ENCODE results near the gene SIGLEC14.

The SIGLEC14 gene

DNA sequence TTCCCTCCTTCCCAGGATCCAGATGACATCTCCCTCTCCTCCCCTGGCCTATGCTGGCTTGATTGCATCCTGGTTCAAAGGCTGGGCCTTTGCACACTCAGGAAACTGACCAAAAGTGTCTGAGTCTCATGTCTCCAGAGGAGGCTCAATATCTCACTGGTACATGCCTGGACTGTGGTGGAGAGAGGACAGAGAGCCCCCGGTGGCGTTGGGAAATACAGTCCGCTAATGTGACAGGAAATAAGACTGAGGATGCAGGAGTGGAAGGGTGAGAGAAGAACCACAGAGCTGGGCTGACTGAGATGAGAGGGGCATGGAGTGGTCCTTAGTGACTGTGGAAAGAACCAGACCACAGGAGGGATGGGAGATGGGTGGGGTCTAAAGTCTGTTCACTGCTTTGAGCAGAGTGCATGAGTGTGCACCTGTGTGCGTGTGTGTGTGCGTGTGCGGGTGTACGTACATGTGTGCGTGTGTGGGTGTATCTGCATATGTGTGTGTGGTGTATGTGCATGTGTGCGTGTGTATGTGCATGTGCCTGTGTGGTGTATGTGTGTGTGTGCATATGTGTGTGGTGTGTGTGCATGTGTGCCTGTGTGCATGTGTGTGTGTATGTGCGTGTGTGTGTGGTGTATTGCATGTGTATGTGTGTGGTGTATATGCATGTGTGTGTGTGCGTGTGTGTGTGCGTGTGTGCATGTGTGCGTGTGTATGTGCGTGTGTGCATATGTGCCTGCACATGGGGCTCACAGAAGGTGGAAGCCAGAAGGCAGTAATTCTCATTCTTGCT is 18.3 kb downstream of the SIGLEC14 start:
- FAIRE-seq (peak; percentile 82), DNase-seq (ENCODE audit: insufficient read length, low spot score) (no peak)
- TF ChIP-seq POLR2A (IDR thresholded peaks at IDR 0.05; ENCODE audit: low read depth, low read length) (no peak), PAX5 (IDR thresholded peaks at IDR 0.05; ENCODE audit: insufficient read depth, low read length, severe bottlenecking) (no peak), SPI1 (IDR thresholded peaks at IDR 0.05; ENCODE audit: low read depth, low read length) (no peak), POLR2AphosphoS5 (IDR thresholded peaks at IDR 0.05; ENCODE audit: low read depth, low read length) (no peak), TAF1 (IDR thresholded peaks at IDR 0.05; ENCODE audit: low read depth, low read length) (no peak)

DNA sequence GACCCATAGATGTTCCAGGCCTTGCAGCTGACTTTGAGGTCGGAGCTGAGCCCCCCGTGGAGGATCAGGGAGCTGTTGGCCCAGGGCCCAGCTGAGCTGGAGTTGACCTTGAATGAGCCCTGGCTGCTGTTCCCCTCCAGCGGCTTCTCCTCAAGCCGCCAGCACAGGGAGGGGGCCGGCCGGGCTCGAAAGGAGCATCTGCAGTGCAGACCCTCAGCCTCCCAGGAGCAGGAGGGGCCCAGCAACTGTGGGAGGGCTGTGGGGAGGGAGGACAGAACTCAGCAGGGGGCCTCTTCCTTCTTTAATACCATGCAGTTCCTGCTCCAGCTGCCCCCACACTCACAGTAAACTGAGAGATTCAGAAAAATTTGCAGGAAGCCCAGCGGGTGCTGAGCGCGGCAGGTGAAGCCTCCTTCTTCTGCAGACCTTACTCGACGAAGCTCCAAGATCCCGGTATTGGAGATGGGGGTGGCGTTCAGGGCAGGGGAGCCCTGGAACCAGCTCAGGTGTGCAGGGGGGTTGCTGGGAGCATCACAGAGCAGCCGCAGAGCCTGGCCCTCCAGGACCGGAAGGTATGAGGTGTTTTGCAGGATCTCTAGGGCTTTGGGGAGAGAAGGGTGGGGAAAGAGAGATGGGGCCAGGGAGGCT is 19.0 kb downstream of the SIGLEC14 start:
- DNase-seq (ENCODE audit: insufficient read length, low spot score), result no peak
- FAIRE-seq, result no peak
- no peak for TF ChIP-seq SPI1 (IDR thresholded peaks at IDR 0.05; ENCODE audit: low read depth, low read length)
- TF ChIP-seq POU2F2 (IDR thresholded peaks at IDR 0.05; ENCODE audit: low read depth, low read length), result no peak
- TF ChIP-seq POLR2A (IDR thresholded peaks at IDR 0.05; ENCODE audit: low read depth, low read length), result no peak
- TF ChIP-seq TAF1 (IDR thresholded peaks at IDR 0.05; ENCODE audit: low read depth, low read length), result no peak
- no peak for TF ChIP-seq PAX5 (IDR thresholded peaks at IDR 0.05; ENCODE audit: insufficient read depth, low read length, severe bottlenecking)
- no peak for TF ChIP-seq POLR2AphosphoS5 (IDR thresholded peaks at IDR 0.05; ENCODE audit: low read depth, low read length)

DNA sequence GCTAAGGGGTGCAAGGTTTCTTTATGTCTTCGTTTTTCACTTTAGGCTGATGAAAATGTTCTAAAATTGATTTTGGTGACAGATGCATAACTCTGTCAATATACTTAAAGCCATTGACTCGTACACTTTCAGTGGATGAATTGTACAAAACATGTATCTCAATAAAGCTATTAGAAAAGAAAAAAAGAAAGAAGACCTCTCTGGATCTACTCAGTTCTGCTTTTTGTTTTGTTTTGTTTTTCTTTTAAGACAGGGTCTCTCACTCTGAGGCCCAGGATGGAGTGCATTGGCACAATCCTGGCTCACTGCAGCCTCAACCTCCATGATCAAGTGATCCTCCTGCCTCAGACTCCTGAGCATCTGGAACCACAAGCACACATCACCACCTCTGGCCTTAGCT is 19.9 kb downstream of the SIGLEC14 start:
- DNase-seq (ENCODE audit: insufficient read length, low spot score) (no peak), FAIRE-seq (no peak)
- no peak for TF ChIP-seq TAF1 (IDR thresholded peaks at IDR 0.05; ENCODE audit: low read depth, low read length)
- TF ChIP-seq SPI1 (IDR thresholded peaks at IDR 0.05; ENCODE audit: low read depth, low read length), result peak; percentile 63

DNA sequence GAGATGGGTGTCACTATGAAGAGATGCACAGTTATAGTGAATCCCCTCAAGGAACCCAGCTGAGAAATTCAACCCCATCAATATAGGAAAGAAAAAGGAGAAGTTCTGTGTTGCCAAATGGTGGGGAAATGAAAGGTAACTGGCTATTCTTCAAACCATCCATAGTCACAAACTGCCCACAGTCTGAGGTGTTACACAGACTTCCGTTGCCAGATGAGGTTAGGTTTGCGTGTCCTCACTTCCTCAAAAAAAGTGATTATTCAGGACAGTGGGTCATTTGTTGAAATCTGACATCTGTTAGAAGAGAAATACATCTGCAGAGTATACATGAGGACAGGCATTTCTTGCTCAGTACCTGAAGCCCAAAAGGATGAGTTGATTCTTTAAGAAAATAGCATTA is 25.4 kb downstream of the SIGLEC14 start:
- FAIRE-seq (peak; percentile 95), DNase-seq (ENCODE audit: insufficient read length, low spot score) (peak; percentile 57)
- TF ChIP-seq TAF1 (IDR thresholded peaks at IDR 0.05; ENCODE audit: low read depth, low read length) (no peak), SPI1 (IDR thresholded peaks at IDR 0.05; ENCODE audit: low read depth, low read length) (peak; percentile 98), POU2F2 (IDR thresholded peaks at IDR 0.05; ENCODE audit: low read depth, low read length) (peak; percentile 71), PAX5 (IDR thresholded peaks at IDR 0.05; ENCODE audit: insufficient read depth, low read length, severe bottlenecking) (no peak), POLR2AphosphoS5 (IDR thresholded peaks at IDR 0.05; ENCODE audit: low read depth, low read length) (no peak)

DNA sequence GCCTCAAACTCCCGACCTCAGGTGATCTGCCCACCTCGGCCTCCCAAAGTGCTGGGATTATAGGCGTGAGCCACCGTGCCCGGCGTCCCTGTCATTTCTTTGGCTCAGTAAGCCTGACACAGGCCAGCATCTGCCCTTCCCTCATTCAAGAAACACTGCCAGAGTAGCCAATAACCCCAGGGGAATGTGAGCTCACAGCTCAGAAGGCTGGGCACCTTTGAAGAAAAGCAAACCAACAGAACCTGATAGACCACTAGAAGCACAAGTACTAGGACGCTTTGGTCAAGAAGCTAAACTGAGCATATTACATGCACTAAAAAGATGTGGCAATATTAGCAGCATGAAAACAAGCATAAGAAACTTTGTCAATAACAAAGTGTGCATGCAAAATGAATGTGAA is 30.6 kb downstream of the SIGLEC14 start:
- no peak for TF ChIP-seq TAF1 (IDR thresholded peaks at IDR 0.05; ENCODE audit: low read depth, low read length)
- no peak for TF ChIP-seq POU2F2 (IDR thresholded peaks at IDR 0.05; ENCODE audit: low read depth, low read length)
- TF ChIP-seq SPI1 (IDR thresholded peaks at IDR 0.05; ENCODE audit: low read depth, low read length), result no peak
- TF ChIP-seq POLR2AphosphoS5 (IDR thresholded peaks at IDR 0.05; ENCODE audit: low read depth, low read length), result no peak
- TF ChIP-seq PAX5 (IDR thresholded peaks at IDR 0.05; ENCODE audit: insufficient read depth, low read length, severe bottlenecking), result no peak
- no peak for FAIRE-seq

DNA sequence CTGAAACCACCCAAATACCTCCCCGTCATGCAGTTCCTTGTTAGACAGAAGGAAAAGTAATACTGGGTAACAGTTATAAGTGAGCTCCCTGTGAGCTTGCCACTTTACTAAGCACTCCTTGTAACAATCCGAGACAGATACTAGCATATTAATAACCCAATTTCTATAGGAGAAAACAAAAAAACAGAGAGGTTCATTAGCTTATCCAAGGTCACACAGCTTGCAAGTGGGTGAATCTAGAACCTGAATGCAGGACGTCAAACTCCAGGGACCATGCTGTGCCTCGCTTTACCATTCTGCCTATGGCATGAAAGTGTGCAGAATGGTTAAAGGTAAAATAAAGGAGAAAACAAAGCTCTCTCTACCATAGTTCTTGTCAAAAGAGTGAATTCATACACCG is 31.8 kb downstream of the SIGLEC14 start:
- no peak for DNase-seq (ENCODE audit: insufficient read length, low spot score)
- no peak for TF ChIP-seq SPI1 (IDR thresholded peaks at IDR 0.05; ENCODE audit: low read depth, low read length)
- TF ChIP-seq POLR2AphosphoS5 (IDR thresholded peaks at IDR 0.05; ENCODE audit: low read depth, low read length), result no peak
- no peak for TF ChIP-seq POLR2A (IDR thresholded peaks at IDR 0.05; ENCODE audit: low read depth, low read length)
- TF ChIP-seq TAF1 (IDR thresholded peaks at IDR 0.05; ENCODE audit: low read depth, low read length), result no peak
- TF ChIP-seq PAX5 (IDR thresholded peaks at IDR 0.05; ENCODE audit: insufficient read depth, low read length, severe bottlenecking), result no peak
- TF ChIP-seq POU2F2 (IDR thresholded peaks at IDR 0.05; ENCODE audit: low read depth, low read length), result no peak
- no peak for FAIRE-seq

More for the DNA sequence above, 30.6 kb downstream of the SIGLEC14 start:
- no peak for DNase-seq (ENCODE audit: insufficient read length, low spot score)

DNA sequence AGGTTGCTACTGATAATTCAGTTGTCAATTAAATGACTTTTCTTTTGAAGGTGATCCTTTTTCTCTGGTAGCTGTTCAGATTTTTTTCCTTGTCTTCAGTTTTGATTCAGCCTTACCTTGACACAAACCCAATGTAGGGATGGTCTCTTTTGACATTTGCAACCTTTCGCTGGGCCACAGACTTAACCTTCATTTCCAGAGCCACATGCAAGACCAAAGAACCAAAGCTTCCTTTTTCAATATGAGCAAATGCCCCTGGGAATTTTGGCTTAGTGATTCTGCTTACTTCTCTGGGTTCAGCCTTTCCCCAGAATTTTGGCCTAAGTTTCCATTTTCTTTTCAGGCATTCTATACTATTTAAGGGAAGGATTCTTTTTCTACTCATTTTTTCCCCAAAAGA is 36.0 kb downstream of the SIGLEC14 start:
- DNase-seq (ENCODE audit: insufficient read length, low spot score), result no peak
- FAIRE-seq, result no peak
- TF ChIP-seq TAF1 (IDR thresholded peaks at IDR 0.05; ENCODE audit: low read depth, low read length) (no peak), POLR2AphosphoS5 (IDR thresholded peaks at IDR 0.05; ENCODE audit: low read depth, low read length) (no peak), POU2F2 (IDR thresholded peaks at IDR 0.05; ENCODE audit: low read depth, low read length) (no peak), POLR2A (IDR thresholded peaks at IDR 0.05; ENCODE audit: low read depth, low read length) (no peak), PAX5 (IDR thresholded peaks at IDR 0.05; ENCODE audit: insufficient read depth, low read length, severe bottlenecking) (no peak), SPI1 (IDR thresholded peaks at IDR 0.05; ENCODE audit: low read depth, low read length) (no peak)

DNA sequence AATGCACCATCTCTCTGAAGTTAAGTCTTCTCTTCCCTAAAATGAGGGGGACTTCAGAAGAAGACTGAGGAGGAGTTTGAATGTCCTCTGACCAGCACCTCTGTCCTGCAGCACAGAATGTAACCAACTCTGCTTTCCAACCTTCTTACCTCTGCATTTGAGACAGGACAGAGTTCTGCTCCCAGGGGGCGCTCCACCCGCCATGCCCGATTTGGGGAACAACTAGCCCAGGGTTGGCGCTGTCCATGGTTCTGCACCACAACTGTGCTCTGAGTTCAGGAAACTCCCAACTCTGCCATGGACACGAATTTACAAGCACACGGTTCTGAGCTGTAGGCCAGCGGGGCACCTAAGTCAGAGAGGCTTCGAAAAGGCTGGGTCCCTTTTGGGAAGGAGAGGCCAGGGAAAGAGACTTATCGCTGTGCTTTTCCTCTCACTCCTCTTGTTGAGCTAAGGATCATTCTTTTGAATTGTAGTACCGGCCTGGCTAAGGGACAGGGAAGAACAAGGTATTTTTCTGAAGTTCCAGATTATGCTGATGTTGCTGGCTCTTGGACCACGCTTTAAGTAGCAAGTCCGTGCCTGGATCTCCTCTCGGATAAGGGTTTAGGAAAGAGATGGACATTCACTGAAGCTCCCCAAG is 38.6 kb downstream of the SIGLEC14 start:
- peak; percentile 69 for FAIRE-seq
- TF ChIP-seq POU2F2 (IDR thresholded peaks at IDR 0.05; ENCODE audit: low read depth, low read length) (no peak), POLR2AphosphoS5 (IDR thresholded peaks at IDR 0.05; ENCODE audit: low read depth, low read length) (no peak), TAF1 (IDR thresholded peaks at IDR 0.05; ENCODE audit: low read depth, low read length) (no peak), SPI1 (IDR thresholded peaks at IDR 0.05; ENCODE audit: low read depth, low read length) (0 out of 2 replicates have a peak, but pooled peaks have one; percentile 1)
- no peak for DNase-seq (ENCODE audit: insufficient read length, low spot score)

DNA sequence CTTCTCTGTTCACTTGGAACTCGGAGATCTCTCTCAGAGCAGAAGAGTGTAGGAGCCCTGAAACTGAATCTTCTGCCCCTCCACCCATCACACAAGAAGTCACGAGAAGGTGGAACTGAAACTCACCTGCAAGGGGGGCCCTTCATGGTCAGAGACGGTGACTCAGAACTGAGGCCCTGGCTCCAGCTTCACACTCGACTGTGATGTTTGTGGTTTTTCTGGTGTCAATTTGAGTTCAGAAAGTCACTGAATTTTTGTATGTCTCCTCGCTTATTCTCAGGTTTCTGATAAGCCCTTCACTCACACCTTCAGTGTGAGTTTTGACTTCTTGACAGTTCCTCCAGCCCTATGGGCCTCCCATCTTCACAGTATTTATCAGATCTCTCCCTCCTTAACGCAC is 39.5 kb downstream of the SIGLEC14 start:
- no peak for TF ChIP-seq TAF1 (IDR thresholded peaks at IDR 0.05; ENCODE audit: low read depth, low read length)
- TF ChIP-seq POU2F2 (IDR thresholded peaks at IDR 0.05; ENCODE audit: low read depth, low read length), result peak; percentile 95
- TF ChIP-seq PAX5 (IDR thresholded peaks at IDR 0.05; ENCODE audit: insufficient read depth, low read length, severe bottlenecking), result peak; percentile 69
- TF ChIP-seq SPI1 (IDR thresholded peaks at IDR 0.05; ENCODE audit: low read depth, low read length), result peak; percentile 97
- DNase-seq (ENCODE audit: insufficient read length, low spot score) (peak; percentile 73), FAIRE-seq (peak; percentile 88)
